GM23338 (cell line): ENCODE measurements around the gene GRK5.

Source experiments
- CREB1 ChIP-seq: fragments of 250-450 bp; sonication (Bioruptor Pico); IDR thresholded peaks from 2 replicates; pipeline ENCODE4 v1.5.0; 2020; ENCODE audit warnings: low read depth, mild to moderate bottlenecking, moderate library complexity
- EZH2 ChIP-seq: fragments of 200-600 bp; sonication (generic); IDR thresholded peaks from one replicate; pipeline ENCODE4 v1.8.0; 2017; ENCODE audit warnings: antibody characterized with exemption, mild to moderate bottlenecking, low read depth; ENCODE audit not compliant: unreplicated experiment
- EZH2phosphoT487 ChIP-seq: fragments of 200-600 bp; sonication (generic); IDR thresholded peaks from one replicate; pipeline ENCODE4 v1.8.1; 2018; ENCODE audit warnings: antibody characterized with exemption; ENCODE audit not compliant: unreplicated experiment
- POLR2AphosphoS5 ChIP-seq: IDR thresholded peaks from 2 replicates; pipeline ENCODE4 v1.6.1; 2016; ENCODE audit warnings: antibody characterized with exemption, low read depth
- ZNF114 ChIP-seq: fragments of 250-450 bp; sonication (Bioruptor Pico); IDR thresholded peaks from 2 replicates; pipeline ENCODE4 v1.5.0; 2020; ENCODE audit warnings: mild to moderate bottlenecking, moderate library complexity
- TF ChIP-seq, protein P1 (sequence below), 2 experiments: fragments of 200-600 bp in 1 of 2; sonication (generic) in 1 of 2; conservative IDR thresholded peaks; 2 replicates each; pipeline versions ENCODE4 v1.5.1 to v1.6.1; 2016 to 2017; ENCODE audit warnings: antibody characterized with exemption in 2 of 2, low read depth in 2 of 2, mild to moderate bottlenecking in 2 of 2, moderate library complexity in 1 of 2
- TF ChIP-seq, protein P2 (sequence below): fragments of 250-450 bp; sonication (Bioruptor Pico); IDR thresholded peaks from 2 replicates; pipeline ENCODE4 v1.5.0; 2020; ENCODE audit warnings: mild to moderate bottlenecking, moderate library complexity
- TF ChIP-seq, protein P3 (sequence below): IDR thresholded peaks from one replicate; pipeline ENCODE4 v1.6.1; 2018; ENCODE audit warnings: antibody characterized with exemption; ENCODE audit not compliant: unreplicated experiment

DNA sequence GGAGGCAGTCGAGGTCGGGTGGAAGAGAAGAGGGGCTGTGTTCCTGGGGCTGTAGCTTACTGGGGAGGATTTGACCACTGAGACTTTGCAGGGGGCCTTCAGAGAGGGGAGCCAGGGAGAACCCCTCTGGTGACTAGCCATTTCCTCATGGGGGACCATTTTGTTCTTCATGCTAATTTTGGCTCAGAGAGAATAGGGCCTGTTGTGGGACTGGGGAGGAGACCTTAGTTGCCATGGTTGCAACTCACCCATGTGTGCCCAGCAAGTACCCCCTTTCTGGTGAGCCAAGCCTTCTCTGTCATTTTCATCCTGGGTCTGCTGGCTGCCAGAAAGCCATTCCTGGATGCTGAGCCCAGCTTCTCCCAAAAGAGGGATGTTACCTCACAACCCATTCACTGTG, 120.9 kb downstream of the GRK5 start:
- TF ChIP-seq, protein P1, sequence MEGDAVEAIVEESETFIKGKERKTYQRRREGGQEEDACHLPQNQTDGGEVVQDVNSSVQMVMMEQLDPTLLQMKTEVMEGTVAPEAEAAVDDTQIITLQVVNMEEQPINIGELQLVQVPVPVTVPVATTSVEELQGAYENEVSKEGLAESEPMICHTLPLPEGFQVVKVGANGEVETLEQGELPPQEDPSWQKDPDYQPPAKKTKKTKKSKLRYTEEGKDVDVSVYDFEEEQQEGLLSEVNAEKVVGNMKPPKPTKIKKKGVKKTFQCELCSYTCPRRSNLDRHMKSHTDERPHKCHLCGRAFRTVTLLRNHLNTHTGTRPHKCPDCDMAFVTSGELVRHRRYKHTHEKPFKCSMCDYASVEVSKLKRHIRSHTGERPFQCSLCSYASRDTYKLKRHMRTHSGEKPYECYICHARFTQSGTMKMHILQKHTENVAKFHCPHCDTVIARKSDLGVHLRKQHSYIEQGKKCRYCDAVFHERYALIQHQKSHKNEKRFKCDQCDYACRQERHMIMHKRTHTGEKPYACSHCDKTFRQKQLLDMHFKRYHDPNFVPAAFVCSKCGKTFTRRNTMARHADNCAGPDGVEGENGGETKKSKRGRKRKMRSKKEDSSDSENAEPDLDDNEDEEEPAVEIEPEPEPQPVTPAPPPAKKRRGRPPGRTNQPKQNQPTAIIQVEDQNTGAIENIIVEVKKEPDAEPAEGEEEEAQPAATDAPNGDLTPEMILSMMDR (conservative IDR thresholded peaks at IDR 0.05; ENCODE audit: low read depth in 2 of 2) = no peak
- TF ChIP-seq POLR2AphosphoS5 (no peak), EZH2phosphoT487 (no peak), CREB1 (no peak), ZNF114 (CRISPR knock-in tag) (no peak), EZH2 (no peak)
- TF ChIP-seq, protein P2, sequence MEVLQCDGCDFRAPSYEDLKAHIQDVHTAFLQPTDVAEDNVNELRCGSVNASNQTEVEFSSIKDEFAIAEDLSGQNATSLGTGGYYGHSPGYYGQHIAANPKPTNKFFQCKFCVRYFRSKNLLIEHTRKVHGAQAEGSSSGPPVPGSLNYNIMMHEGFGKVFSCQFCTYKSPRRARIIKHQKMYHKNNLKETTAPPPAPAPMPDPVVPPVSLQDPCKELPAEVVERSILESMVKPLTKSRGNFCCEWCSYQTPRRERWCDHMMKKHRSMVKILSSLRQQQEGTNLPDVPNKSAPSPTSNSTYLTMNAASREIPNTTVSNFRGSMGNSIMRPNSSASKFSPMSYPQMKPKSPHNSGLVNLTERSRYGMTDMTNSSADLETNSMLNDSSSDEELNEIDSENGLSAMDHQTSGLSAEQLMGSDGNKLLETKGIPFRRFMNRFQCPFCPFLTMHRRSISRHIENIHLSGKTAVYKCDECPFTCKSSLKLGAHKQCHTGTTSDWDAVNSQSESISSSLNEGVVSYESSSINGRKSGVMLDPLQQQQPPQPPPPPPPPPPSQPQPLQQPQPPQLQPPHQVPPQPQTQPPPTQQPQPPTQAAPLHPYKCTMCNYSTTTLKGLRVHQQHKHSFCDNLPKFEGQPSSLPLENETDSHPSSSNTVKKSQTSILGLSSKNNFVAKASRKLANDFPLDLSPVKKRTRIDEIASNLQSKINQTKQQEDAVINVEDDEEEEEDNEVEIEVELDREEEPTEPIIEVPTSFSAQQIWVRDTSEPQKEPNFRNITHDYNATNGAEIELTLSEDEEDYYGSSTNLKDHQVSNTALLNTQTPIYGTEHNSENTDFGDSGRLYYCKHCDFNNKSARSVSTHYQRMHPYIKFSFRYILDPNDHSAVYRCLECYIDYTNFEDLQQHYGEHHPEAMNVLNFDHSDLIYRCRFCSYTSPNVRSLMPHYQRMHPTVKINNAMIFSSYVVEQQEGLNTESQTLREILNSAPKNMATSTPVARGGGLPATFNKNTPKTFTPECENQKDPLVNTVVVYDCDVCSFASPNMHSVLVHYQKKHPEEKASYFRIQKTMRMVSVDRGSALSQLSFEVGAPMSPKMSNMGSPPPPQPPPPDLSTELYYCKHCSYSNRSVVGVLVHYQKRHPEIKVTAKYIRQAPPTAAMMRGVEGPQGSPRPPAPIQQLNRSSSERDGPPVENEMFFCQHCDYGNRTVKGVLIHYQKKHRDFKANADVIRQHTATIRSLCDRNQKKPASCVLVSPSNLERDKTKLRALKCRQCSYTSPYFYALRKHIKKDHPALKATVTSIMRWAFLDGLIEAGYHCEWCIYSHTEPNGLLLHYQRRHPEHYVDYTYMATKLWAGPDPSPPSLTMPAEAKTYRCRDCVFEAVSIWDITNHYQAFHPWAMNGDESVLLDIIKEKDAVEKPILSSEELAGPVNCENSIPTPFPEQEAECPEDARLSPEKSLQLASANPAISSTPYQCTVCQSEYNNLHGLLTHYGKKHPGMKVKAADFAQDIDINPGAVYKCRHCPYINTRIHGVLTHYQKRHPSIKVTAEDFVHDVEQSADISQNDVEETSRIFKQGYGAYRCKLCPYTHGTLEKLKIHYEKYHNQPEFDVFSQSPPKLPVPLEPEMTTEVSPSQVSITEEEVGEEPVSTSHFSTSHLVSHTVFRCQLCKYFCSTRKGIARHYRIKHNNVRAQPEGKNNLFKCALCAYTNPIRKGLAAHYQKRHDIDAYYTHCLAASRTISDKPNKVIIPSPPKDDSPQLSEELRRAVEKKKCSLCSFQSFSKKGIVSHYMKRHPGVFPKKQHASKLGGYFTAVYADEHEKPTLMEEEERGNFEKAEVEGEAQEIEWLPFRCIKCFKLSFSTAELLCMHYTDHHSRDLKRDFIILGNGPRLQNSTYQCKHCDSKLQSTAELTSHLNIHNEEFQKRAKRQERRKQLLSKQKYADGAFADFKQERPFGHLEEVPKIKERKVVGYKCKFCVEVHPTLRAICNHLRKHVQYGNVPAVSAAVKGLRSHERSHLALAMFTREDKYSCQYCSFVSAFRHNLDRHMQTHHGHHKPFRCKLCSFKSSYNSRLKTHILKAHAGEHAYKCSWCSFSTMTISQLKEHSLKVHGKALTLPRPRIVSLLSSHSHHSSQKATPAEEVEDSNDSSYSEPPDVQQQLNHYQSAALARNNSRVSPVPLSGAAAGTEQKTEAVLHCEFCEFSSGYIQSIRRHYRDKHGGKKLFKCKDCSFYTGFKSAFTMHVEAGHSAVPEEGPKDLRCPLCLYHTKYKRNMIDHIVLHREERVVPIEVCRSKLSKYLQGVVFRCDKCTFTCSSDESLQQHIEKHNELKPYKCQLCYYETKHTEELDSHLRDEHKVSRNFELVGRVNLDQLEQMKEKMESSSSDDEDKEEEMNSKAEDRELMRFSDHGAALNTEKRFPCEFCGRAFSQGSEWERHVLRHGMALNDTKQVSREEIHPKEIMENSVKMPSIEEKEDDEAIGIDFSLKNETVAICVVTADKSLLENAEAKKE (CRISPR knock-in tag) = no peak
- TF ChIP-seq, protein P3, sequence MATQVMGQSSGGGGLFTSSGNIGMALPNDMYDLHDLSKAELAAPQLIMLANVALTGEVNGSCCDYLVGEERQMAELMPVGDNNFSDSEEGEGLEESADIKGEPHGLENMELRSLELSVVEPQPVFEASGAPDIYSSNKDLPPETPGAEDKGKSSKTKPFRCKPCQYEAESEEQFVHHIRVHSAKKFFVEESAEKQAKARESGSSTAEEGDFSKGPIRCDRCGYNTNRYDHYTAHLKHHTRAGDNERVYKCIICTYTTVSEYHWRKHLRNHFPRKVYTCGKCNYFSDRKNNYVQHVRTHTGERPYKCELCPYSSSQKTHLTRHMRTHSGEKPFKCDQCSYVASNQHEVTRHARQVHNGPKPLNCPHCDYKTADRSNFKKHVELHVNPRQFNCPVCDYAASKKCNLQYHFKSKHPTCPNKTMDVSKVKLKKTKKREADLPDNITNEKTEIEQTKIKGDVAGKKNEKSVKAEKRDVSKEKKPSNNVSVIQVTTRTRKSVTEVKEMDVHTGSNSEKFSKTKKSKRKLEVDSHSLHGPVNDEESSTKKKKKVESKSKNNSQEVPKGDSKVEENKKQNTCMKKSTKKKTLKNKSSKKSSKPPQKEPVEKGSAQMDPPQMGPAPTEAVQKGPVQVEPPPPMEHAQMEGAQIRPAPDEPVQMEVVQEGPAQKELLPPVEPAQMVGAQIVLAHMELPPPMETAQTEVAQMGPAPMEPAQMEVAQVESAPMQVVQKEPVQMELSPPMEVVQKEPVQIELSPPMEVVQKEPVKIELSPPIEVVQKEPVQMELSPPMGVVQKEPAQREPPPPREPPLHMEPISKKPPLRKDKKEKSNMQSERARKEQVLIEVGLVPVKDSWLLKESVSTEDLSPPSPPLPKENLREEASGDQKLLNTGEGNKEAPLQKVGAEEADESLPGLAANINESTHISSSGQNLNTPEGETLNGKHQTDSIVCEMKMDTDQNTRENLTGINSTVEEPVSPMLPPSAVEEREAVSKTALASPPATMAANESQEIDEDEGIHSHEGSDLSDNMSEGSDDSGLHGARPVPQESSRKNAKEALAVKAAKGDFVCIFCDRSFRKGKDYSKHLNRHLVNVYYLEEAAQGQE = no peak
